ENCODE measurements around the gene KCNRG. TPM values are rescaled to one million over a fixed set of nuclear protein-coding genes. Genes with fewer than 3 reads are reported as not detected.

The KCNRG gene
- total RNA-seq, 2 donors from 2014 or later = 0.62 to 1.1 TPM

DNA sequence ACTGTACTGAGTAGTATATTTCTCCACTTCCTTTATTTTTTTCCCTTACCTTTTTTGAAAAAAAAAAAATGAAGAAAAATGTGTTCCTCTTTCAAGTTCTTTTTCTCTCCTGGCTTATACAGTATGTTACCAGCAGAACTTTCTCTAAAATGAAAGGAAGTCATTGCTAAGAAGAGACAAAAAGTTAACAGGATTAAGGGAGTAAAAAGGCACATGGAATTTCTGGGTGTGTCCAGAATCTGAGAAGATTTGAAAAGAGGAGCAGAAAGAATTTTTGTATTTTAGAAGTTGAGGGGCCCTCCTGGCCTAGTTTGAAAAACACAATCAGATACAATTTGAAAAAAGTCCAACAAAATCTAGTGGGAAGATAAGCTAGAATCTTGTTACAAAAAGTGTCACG is 39.4 kb upstream of the KCNRG start:
- 100% methylated on average over 1 of the region's 1 CpG; no CpG with 5 or more reads in 1 of the 2 experiments for WGBS, 2 experiments (ENCODE audit: insufficient coverage in 1 of 2, insufficient read length in 1 of 2)
- no peak overlapping the region for H3K27ac Mint-ChIP-seq
- H3K9me3 Mint-ChIP-seq = no peaks in the 10 kb centered on the region
- H3K36me3 Mint-ChIP-seq (ENCODE audit: low read depth) = no peaks in the 10 kb centered on the region
- H3K27me3 Mint-ChIP-seq (ENCODE audit: insufficient read depth) = no peaks in the 10 kb centered on the region
- H3K27ac ChIP-seq (ENCODE audit: low read depth, low read length) = no peak overlapping the region
- H3K4me3 Mint-ChIP-seq = no peak overlapping the region
- H3K27me3 ChIP-seq (ENCODE audit: control insufficient read depth, insufficient read depth, low read length, poor library complexity, severe bottlenecking) = no peaks in the 10 kb centered on the region
- H3K36me3 ChIP-seq (ENCODE audit: control insufficient read depth, insufficient read depth, low read length) = no peaks in the 10 kb centered on the region
- H3K4me1 Mint-ChIP-seq = no peaks in the 10 kb centered on the region
- DNase-seq = no peak
- TF ChIP-seq, protein P1, sequence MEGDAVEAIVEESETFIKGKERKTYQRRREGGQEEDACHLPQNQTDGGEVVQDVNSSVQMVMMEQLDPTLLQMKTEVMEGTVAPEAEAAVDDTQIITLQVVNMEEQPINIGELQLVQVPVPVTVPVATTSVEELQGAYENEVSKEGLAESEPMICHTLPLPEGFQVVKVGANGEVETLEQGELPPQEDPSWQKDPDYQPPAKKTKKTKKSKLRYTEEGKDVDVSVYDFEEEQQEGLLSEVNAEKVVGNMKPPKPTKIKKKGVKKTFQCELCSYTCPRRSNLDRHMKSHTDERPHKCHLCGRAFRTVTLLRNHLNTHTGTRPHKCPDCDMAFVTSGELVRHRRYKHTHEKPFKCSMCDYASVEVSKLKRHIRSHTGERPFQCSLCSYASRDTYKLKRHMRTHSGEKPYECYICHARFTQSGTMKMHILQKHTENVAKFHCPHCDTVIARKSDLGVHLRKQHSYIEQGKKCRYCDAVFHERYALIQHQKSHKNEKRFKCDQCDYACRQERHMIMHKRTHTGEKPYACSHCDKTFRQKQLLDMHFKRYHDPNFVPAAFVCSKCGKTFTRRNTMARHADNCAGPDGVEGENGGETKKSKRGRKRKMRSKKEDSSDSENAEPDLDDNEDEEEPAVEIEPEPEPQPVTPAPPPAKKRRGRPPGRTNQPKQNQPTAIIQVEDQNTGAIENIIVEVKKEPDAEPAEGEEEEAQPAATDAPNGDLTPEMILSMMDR (conservative IDR thresholded peaks at IDR 0.05) = no peak
- H3K9me3 ChIP-seq (ENCODE audit: control insufficient read depth, low read length) = no peaks in the 10 kb centered on the region
- no peak overlapping the region for H3K4me3 ChIP-seq (ENCODE audit: low read length)
- no peak overlapping the region for H3K9ac ChIP-seq (ENCODE audit: extremely low read depth, low read length, poor library complexity, severe bottlenecking)
- no peaks in the 10 kb centered on the region for H3K4me1 ChIP-seq (ENCODE audit: control insufficient read depth, insufficient read depth, low read length)

DNA sequence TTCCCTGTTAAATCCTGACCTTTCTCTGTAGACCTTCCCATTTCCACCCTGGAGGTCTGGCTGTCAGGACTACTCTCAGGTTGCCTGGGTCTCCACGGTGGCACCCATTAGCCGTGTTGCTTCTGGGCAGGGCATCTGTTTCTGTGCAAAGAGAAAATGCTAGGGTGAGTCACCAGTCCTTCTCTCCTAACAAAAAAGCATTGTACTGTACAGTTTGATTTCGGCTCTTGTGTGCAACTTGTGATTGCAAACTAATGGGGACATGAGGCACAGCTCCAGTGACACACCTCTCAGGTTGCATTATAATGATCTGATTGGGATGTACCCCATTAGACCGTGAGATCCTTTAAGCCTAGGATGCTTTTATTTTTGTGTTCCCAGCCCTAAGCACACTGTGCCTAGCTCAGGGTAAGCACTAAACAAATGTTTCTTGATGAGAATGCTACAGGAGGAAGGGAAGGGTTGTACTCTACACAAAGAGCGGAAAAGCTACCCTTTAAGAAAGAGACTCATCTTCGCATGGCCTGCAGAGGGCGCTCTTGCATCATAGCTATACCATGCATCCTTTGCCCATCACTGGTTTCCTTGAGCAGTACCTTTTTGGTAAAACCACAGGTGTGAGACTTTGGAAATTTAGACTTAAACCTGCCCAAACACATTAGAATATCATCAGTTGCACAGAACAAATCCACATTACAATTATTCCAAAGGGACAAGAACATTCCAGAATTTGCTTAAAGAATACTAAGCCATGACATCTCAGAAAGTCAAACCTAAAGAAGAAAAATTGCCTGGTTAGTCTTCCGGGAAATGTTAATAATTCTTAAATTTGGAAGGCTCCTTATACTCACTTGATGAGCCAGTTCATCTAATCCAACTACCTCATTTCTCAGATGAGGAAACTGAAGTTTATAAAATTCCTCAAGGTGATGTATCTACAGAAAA is 38.7 kb upstream of the KCNRG start:
- no peak overlapping the region for H3K9ac ChIP-seq (ENCODE audit: extremely low read depth, low read length, poor library complexity, severe bottlenecking)
- H3K36me3 Mint-ChIP-seq (ENCODE audit: low read depth) = no peaks in the 10 kb centered on the region
- H3K4me3 ChIP-seq (ENCODE audit: low read length) = no peak overlapping the region
- no peaks in the 10 kb centered on the region for H3K9me3 ChIP-seq (ENCODE audit: control insufficient read depth, low read length)
- no peaks in the 10 kb centered on the region for H3K4me1 ChIP-seq (ENCODE audit: control insufficient read depth, insufficient read depth, low read length)
- H3K36me3 ChIP-seq (ENCODE audit: control insufficient read depth, insufficient read depth, low read length) = no peaks in the 10 kb centered on the region
- no peaks in the 10 kb centered on the region for H3K27me3 Mint-ChIP-seq (ENCODE audit: insufficient read depth)
- no peaks in the 10 kb centered on the region for H3K4me1 Mint-ChIP-seq
- H3K4me3 Mint-ChIP-seq = no peak overlapping the region
- TF ChIP-seq, protein P1 (conservative IDR thresholded peaks at IDR 0.05) = peak; percentile 95
- H3K27ac ChIP-seq (ENCODE audit: low read depth, low read length) = no peak overlapping the region
- DNase-seq = peak; percentile 88
- no peak overlapping the region for H3K27ac Mint-ChIP-seq
- no peaks in the 10 kb centered on the region for H3K9me3 Mint-ChIP-seq
- H3K27me3 ChIP-seq (ENCODE audit: control insufficient read depth, insufficient read depth, low read length, poor library complexity, severe bottlenecking) = no peaks in the 10 kb centered on the region
- WGBS, 2 experiments (ENCODE audit: insufficient coverage in 1 of 2, insufficient read length in 1 of 2) = 56 to 80% methylated on average over 5 to 8 of the region's 8 CpGs

DNA sequence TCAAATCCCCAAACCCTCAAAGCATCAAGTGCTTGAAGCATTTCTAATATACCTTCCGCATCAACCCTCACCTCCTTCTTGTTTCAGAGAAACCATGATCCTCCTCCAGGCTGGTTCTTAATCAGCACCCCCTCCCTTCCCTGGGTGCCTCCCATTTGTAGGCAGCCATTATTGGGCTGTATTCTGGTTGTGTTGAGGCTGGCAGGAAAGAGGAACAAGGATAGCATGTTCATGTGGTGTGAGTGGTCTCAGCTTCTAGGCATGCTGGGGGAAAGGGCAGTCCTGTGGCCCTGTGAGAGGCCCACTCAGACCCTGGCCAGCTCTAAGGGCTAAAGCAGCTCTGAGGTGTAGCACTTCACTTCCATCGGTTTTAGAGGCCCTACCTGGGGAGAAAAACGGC is 37.3 kb upstream of the KCNRG start:
- no peak for DNase-seq
- Mint-ChIP-seq H3K9me3 (no peaks in the 10 kb centered on the region), H3K4me1 (no peaks in the 10 kb centered on the region), H3K4me3 (no peak overlapping the region), H3K27ac (no peak overlapping the region), H3K27me3 (ENCODE audit: insufficient read depth) (no peaks in the 10 kb centered on the region), H3K36me3 (ENCODE audit: low read depth) (no peaks in the 10 kb centered on the region)
- 87% methylated on average over 3 of the region's 3 CpGs; no CpG with 5 or more reads in 1 of the 2 experiments for WGBS, 2 experiments (ENCODE audit: insufficient coverage in 1 of 2, insufficient read length in 1 of 2)
- Histone ChIP-seq H3K4me3 (ENCODE audit: low read length) (no peak overlapping the region), H3K4me1 (ENCODE audit: control insufficient read depth, insufficient read depth, low read length) (no peaks in the 10 kb centered on the region), H3K27ac (ENCODE audit: low read depth, low read length) (no peak overlapping the region), H3K9me3 (ENCODE audit: control insufficient read depth, low read length) (no peaks in the 10 kb centered on the region), H3K27me3 (ENCODE audit: control insufficient read depth, insufficient read depth, low read length, poor library complexity, severe bottlenecking) (no peaks in the 10 kb centered on the region), H3K9ac (ENCODE audit: extremely low read depth, low read length, poor library complexity, severe bottlenecking) (no peak overlapping the region), H3K36me3 (ENCODE audit: control insufficient read depth, insufficient read depth, low read length) (no peaks in the 10 kb centered on the region)
- TF ChIP-seq, protein P1 (conservative IDR thresholded peaks at IDR 0.05) = no peak
